Loucy (cell line): Measurements from ENCODE around the gene RB1.

Experiments used
- EZH2phosphoT487 ChIP-seq: fragments of 200-600 bp; IDR thresholded peaks from 2 replicates; pipeline ENCODE4 v1.6.1; 2018; ENCODE audit warnings: antibody characterized with exemption, mild to moderate bottlenecking, moderate library complexity, borderline replicate concordance
- TF ChIP-seq, protein P1 (sequence below): fragments of 200-600 bp; sonication (generic); conservative IDR thresholded peaks from 2 replicates; pipeline ENCODE4 v1.5.1; 2014; ENCODE audit warnings: mild to moderate bottlenecking, antibody characterized with exemption, low read length

DNA sequence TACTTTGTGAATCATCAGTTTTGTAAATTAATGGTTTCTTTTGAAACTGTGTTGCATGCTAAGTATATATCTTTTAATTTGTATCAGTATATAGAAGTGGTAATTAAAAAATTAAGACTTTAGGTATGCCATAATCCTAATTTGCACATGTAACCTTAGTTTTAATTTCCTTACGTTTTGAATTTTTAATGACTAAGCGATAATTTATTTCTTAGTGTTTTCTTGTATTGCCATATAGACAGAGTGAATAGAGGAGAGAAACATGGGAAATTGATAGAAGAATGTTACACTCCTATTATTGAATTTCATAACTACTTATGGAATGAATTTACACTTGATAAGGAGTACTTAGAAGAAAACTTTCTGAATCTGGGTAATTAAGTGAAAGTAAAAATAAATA is 79.8 kb downstream of the RB1 start:
- TF ChIP-seq, protein P1, sequence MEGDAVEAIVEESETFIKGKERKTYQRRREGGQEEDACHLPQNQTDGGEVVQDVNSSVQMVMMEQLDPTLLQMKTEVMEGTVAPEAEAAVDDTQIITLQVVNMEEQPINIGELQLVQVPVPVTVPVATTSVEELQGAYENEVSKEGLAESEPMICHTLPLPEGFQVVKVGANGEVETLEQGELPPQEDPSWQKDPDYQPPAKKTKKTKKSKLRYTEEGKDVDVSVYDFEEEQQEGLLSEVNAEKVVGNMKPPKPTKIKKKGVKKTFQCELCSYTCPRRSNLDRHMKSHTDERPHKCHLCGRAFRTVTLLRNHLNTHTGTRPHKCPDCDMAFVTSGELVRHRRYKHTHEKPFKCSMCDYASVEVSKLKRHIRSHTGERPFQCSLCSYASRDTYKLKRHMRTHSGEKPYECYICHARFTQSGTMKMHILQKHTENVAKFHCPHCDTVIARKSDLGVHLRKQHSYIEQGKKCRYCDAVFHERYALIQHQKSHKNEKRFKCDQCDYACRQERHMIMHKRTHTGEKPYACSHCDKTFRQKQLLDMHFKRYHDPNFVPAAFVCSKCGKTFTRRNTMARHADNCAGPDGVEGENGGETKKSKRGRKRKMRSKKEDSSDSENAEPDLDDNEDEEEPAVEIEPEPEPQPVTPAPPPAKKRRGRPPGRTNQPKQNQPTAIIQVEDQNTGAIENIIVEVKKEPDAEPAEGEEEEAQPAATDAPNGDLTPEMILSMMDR: no peak
- no peak for TF ChIP-seq EZH2phosphoT487
